Suppressor macrophage treated with lipopolysaccharide for 1 hour (primary cell): ENCODE results near the gene IL36RN.

Experiments
- DNase-seq, 3 donors: peaks; one replicate each; pipeline ENCODE4 v3.0.0-alpha.2; 2020 to 2022

Gene IL36RN

DNA sequence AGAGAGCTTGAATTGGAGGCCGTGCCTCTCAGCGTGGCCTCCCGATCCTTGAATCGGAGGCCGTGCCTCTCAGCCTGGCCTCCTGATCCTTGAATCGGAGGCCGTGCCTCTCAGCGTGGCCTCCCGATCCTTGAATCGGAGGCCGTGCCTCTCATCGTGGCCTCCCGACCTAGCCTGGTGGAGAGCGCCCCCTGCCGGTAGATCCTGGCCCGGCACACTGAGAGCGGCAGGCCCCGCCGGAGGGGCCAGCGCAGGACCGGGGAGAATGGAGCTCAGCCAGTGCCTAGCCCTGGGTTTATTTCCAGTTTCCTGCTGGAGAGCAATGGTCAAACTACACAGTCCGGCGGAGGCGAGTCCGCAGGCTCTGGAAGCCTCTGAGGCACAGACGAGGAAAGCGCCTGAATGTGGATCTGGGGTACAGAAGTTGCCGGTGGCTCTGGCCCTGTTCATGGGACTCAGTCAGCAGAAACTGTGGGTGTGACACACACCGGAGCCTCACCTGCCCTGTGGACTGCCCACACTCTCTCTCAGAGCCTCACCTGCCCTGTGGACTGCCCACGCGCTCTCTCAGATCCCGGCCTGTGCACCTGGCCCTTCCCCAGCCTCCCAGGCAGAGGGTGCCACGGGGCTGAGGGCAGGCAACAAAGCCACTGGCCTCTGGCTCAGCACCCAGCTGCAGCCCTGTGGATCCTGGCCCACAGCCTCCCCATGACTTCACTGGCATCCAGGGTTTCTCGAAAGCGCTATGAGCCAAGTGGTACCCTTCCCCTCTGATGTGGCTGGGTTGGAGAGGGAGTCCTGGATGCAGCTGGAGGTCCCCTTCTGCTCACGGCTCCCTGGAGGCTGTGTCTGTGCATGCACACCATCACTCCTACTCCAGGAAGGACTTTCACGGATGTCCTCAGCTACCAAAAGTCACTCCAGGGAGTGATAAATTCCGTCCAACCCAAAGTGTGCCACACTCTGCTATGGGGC, 7.8 kb upstream of the IL36RN start:
- no peak for DNase-seq

DNA sequence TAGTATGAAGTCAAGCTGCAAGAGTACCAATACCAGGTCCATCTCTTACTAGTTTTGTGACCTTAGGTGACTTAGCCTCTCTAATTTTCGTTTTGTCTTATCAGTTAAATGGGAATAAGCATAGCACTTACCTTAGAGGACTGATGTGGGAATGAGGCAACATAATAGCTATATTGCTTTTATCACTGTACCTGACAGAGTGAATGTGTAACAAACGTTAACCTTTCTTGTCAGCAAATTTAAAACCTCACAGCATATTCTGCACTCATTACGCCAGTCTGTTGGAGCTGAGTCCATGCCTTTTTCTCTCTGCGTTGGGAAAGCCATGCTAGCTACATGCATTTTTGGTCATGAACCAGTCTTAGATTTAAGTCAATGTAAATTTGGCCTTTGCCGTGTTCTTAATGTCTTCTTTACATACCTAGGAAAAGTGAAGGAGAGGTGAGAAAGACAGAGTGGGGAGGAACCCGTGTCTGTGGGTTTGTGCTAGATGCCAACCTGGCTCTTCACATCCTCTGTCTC, 6.5 kb upstream of the IL36RN start, which contains the start of gene IL36B:
Gene IL36B, minus strand, starts transcription at position 472 of the 522 bp plus-strand sequence.
- no peak for DNase-seq

DNA sequence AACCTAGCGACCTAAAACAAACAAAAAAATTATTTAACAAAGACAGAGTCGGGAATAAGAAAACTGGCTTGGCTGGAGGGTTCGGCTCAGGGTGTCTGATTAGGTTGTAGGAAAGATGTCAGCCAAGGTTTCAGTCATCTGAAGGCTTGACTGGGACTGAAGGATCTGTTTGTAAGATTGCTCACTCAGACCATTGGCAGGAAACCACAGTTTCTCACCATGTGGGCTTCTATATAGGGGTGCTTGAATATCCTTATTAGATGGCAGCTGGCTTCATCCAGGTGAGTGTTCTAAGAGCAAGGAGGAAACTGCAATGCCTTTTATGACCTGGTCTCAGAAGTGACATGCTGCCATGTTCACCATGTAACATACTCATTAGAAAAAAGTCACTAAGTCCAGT, 5.3 kb upstream of the IL36RN start:
- DNase-seq: no peak

DNA sequence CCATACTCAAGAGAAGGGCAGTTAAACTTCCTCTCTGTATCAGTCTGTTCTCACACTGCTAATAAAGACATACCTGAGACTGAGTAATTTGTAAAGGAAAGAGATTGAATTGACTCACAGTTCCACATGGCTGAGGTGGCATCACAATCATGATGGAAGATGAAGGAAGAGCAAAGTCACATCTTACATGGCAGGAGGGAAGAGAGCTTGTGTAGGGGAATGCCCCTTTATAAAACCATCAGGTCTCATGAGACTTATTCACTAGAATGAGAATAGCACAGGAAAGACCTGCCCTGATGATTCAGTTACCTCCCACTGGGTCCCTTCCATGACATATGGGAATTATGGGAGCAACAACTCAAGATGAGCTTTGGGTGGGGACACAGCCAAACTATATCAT, 4.9 kb upstream of the IL36RN start:
- DNase-seq: peak; percentile 67 to 83 (median 71)

DNA sequence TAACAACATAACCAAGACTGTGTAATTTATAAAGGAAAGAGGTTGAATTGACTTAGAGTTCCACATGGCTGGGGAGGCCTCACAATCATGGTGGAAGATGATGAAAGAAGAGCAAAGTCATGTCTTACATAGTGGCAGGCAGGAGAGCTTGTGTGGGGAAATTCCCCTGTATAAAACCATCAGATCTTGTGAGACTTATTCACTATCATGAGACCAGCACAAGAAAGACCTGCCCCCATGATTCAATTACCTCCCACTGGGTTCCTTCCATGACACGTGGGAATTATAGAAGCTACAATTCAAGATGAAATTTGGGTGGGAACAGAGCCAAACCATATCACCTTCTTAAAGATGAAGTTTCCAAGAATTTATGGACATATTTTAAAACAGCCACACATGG, 2.5 kb upstream of the IL36RN start:
- peak; percentile 83 to 92 (median 86) for DNase-seq

DNA sequence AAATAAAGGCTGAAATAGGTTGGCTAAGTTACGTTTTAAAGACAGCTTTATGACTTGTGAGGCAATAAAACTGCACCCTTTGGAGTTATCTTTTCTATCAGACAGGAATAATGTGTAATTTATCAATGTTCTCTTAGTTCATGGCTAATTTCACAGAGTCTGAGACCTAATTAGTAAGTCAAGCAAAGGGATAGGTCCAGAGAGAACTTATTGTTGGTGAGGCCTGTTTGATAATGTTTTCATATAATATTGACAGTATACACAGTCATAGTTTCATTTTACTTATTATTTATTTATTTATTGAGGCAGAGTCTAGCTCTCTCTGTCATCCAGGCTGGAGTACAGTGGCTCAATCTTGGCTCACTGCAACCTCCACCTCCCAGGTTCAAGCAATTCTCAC, 1.9 kb upstream of the IL36RN start:
- DNase-seq: no peak

DNA sequence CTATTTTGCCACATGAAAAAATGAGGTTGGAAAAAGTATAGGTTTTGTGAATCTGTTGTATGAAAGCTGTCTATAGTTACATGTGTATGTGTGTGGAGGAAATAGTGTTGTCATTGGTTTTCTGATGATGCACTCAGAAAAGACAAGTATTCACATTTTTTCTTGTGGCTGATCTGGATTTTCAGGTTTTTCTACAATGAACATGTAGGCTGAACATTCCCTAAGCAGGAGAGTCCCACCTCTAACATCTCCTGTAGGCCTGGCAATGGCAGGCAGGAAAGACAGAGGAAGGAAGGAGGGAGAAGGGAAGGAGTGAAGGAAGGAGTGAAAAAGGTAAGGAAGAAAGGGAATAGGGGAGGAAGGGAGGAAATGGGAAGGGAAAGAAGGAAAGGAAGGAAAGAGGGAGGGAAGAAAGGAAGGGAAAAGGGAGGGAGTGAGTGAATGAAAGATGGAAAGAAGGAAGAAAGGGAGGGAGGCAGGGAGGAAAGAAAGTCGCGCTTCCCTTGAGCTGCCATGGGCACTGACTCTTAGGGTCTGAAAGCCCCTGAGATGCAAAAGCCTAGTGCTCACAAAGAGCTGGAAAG, 495 bp upstream of the IL36RN start:
- no peak for DNase-seq

DNA sequence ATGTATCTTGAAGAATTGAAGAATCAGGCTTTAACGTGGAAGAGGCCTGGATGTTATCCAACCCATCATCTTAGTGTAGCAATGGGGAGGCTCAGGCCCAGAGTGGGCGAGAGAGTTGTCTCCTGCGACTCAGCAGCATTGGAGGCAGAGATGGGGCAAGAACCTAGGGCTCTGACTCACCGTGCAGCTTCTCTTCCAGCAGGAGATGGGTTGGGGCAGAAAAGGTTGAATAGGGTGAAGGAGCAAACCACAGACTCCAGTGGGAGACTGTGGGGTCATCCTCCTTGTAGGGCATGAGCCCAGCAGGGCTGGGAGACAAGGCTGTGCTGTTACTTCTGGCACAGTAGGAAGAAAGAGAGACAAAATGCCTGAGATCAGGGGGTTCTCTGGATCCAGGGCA, 1.4 kb downstream of the IL36RN start:
- peak; percentile 80 to 83 (median 81) for DNase-seq

DNA sequence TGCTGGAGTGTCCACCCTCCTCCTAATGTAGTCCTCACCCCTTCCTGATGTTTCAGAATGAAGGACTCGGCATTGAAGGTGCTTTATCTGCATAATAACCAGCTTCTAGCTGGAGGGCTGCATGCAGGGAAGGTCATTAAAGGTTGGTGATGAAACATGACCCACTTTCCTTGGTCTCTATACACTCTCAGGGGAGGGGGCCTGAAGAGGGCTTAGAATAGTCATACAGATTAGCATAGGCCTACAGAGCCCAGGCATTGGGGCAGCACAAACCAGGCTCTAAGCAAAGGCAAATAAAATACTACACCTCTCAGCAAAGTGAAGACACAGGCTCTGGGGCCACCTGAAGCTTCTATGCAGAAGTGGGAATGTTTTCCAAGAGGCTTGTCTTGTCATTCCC, 1.8 kb downstream of the IL36RN start:
- DNase-seq: no peak

DNA sequence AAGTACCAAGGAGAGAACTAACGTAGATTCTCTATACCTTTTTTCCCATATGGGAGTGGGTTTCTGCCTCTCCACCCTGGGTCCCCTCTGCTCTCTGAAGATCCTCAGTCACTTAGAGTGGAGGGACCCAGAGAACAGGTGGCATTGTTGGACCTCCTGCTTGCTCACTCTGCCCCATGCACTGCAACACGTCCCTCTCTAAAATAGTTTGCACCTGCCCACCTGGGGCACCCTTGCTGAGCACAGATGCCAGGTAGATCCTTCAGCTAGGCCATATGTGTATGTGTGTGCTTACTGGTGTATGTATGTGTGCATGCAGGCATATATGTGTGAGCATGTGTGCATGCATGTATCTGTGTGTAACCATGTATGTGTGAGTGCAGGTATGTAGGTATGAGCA, 2.2 kb downstream of the IL36RN start:
- no peak for DNase-seq

DNA sequence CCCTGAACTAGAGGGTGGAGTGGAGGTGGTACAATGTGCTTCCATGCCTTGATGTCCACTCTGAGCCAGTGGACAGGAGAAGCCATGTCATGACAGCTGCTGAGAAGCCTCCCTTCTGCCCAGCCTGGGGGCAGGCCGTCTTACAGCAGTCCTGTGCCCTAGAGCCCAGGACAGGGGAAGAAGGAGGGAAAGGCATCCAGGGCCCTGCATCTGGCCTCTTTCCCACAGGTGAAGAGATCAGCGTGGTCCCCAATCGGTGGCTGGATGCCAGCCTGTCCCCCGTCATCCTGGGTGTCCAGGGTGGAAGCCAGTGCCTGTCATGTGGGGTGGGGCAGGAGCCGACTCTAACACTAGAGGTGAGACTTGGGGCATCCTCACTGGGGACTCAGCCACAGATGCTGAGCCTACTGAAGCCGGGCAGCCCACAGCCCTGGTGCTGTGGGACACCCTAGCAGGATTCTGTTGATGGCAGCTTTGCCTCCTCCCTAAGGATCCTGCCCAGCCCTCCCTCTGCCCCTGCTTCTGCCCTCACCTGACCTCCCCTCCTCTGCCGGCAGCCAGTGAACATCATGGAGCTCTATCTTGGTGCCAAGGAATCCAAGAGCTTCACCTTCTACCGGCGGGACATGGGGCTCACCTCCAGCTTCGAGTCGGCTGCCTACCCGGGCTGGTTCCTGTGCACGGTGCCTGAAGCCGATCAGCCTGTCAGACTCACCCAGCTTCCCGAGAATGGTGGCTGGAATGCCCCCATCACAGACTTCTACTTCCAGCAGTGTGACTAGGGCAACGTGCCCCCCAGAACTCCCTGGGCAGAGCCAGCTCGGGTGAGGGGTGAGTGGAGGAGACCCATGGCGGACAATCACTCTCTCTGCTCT, 3.1 kb downstream of the IL36RN start:
- DNase-seq: no peak

DNA sequence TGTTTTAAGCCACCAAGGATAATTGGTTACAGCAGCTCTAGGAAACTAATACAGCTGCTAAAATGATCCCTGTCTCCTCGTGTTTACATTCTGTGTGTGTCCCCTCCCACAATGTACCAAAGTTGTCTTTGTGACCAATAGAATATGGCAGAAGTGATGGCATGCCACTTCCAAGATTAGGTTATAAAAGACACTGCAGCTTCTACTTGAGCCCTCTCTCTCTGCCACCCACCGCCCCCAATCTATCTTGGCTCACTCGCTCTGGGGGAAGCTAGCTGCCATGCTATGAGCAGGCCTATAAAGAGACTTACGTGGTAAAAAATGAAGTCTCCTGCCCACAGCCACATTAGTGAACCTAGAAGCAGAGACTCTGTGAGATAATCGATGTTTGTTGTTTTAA, 5.3 kb downstream of the IL36RN start:
- no peak for DNase-seq

DNA sequence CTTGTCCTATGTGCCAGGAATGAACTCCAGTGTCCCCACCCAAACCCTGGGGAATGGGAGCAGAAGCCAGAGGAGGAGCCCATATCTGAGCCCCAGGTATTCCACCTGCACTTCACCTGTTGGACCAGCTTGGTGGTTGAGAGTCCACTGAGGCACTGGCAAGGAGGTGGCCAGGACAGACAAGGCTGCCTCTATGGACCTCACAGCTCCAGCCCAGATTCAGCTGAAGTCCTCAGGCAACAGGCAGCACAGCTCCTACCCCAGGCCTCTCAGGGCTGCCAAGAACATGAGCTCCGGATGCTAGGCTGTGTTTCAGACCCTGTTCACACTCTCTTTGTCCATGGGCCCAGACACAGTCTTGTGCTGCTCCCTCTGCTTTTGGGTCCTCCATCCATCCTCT, 5.9 kb downstream of the IL36RN start:
- DNase-seq: no peak

DNA sequence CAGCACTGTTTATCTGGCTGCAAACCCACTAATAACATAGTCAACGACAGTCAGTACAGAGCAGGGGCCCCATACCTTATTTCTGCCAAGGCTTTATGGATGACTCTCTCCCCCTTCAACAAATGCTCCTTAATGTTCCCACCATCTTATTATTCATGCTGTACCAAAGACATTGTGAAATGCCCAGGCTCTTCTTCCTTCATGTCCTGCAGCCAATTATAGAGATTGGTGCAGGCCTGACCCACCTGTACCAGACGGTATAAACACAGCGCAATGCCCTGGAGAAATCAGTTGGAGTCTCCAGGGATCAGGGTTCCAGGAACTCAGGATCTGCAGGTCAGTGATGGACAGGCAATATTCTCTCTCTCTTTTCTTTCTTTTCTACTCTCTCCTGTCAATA, 8.7 kb downstream of the IL36RN start, which contains the start of gene IL1F10:
Gene IL1F10, plus strand, starts transcription at position 290 of the 400 bp plus-strand sequence. CDS start 4,769 bp downstream, outside the sequence.
- DNase-seq: no peak

DNA sequence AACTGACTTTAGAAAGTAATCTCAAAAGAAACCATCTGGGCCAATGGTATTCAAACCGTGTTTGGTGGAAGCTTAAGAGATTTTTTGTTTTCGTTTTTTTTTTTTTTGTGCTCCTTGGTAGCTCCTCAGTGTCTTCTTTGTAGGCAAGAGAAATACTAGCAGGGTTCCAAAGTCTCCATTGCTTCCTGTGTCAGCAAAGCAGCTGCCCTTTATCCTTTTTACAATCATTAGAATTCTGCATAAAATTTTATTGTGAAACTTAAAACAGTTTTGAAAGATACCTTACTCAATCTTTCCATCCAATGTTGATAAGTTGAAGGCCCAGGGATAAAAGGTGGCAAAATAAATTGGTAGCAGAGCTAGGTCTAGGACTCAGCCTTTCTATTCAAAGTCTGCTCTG, 9.3 kb downstream of the IL36RN start:
- DNase-seq: no peak

DNA sequence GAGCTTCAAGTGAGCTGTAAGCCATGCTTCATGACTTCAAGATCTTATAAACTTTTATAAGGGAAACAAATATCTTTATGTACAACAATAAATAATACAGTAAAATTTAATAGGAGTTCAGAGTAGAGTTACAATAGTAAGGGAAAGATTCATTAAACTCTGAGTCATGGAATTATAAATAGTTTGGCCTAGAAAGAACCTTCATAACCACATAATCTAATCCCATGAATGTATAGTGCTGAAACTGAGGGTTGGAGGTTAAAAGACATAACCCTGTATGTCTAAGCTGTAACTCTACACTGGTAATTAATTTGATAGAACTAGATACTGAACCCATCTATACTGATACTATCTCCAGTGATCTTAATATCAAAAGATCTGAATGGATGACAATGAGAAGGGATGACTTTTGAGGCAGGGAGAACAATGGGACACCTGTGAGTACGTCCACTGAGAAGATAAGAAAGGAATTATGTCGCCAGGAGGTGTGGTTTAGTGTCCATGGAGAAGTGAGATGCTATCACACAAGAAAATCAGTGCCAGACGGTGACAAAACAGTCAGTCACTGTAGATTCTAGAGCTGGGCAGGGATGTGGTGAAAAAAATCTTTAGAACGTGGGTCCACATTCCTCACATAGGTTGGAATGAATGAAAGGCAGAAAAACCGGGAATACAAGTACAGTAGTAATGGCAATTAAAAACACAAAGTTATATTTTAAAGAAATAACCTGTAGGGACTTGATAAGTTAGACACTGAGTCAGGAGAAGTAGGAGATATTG, 9.9 kb downstream of the IL36RN start:
- no peak for DNase-seq

DNA sequence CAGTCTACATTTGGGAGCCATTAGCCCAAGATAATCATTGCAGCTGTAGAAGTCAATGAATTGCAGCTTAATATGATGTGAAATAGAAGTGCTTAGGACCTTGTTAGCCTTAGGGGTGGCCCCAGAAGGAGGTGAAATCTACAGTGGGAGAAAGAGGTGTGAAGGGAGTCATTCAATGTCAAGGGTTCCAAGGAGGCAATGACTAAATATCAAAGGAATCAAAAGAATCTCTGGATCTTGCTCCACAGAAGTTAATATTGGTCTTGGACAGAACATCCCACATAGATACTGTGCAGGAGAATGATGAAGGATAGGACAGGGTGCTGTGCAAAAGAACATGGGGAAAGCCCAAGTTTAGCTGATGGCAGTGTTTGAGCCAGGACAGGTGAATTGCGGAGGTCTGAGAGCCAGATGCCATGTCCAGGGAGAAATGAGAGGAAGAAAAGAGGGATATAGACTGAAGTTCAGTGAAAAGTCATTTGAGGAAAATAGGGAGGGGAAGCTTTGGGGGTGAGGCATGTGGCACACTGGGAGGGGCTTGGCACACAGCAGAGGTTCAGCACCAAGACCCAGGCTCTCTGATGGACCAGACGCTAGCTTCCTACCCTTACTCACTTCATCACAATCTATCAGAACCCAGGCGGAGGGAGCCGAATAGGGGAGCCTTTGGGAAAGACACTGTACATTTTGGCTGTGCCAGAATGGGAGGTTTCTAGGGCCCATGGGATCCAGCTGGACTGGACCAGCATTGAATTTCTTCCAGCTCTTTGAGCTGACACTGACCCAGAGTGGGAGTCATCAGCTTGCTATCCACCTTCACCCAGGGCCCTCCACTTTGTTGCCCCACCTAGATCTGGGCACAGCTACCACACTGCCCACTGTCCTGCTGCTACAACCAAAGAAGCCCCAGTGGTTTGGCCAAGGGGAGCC, 10.9 kb downstream of the IL36RN start:
- no peak for DNase-seq

DNA sequence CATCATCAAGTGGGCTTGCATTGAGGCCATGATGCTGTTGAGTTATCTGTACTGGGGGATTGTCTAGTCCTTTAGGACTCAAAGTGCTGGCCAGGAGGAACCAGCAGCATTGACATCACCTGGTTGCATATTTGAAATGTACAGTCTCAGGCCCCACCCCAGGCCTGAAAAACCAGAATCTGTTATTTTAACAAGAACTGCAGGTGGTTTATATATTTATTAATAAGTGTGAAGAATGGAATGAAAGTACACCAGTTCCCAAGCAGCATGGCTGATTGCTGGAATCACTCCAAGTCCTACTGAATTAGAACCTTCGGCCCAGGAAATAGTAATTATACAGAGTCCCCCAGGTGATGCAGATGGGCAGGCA, 11.6 kb downstream of the IL36RN start:
- no peak for DNase-seq

DNA sequence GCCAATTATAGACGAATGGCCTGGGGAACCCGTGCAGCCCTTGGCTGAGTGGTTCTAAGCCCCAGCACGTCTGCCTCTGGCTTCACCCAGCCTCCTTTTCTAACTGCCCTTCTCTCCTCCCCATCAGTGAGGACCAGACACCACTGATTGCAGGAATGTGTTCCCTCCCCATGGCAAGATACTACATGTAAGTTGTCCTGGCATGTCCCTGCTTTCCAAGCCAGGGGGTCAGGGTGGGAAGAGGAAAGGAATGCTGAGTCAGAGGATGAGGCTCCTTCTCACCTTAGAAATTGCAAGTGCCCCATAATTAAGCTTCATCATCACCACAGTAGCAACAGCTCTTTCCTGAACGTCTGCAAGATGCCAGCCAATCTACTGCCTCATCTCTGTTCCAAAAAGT, 13.6 kb downstream of the IL36RN start:
- no peak for DNase-seq

DNA sequence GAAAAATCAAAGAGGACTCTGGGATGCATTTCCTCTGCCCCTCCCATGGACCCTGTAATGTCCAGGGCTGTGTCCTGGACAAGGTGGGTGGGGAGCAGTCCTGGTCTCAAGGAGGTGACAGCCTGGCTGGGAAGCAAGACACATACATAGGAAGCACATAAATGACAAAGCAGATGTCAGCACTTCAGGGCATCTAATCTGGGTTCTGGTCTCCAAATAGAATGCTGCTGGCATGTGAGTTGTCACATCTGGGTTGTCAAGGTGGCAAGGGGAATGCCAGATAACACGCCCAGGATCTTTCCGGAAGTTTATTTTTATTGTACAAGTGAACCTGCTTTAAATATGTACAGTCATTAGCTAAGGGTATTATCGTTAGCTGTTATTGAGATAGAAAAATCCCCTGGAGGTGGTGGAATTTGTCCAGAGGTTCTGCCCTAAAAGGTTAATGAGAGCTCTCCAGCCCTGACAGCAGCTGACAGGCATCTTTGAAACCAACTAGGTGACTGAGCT, 14.4 kb downstream of the IL36RN start:
- no peak for DNase-seq

DNA sequence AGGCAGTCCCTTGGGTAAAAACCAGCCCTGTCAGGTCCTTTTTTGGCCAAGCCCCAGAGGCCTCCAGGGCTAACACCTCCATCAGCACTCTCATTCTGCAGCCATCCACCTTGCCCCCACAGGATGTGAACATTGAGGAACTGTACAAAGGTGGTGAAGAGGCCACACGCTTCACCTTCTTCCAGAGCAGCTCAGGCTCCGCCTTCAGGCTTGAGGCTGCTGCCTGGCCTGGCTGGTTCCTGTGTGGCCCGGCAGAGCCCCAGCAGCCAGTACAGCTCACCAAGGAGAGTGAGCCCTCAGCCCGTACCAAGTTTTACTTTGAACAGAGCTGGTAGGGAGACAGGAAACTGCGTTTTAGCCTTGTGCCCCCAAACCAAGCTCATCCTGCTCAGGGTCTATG, 16.0 kb downstream of the IL36RN start:
- no peak for DNase-seq
